Activated T-helper 1 cell treated with anti-CD3 and anti-CD28 coated beads, Interleukin-12 subunit alpha, Interleukin-12 subunit beta, Interleukin-2, Interleukin-4 antibody, amounts not matched to agents 30 ng/mL and 10 ng/mL and 1 ng/mL, durations not matched to agents 14 hours and 24 hours and 36 hours (primary cell): ENCODE results near the gene PSMB5. TPM values are rescaled to one million over a fixed set of nuclear protein-coding genes. Genes with fewer than 3 reads are reported as not detected.

ENCODE experiments used
- DNase-seq: peaks from one replicate; pipeline ENCODE4 v3.0.0; 2021; ENCODE audit warnings: low spot score
- H3K27ac Mint-ChIP-seq: one replicate; pipeline ENCODE4 v1.8.0; 2021; ENCODE audit warnings: mild to moderate bottlenecking, mixed read lengths
- H3K27me3 Mint-ChIP-seq: one replicate; pipeline ENCODE4 v1.8.0; 2022; ENCODE audit warnings: mild to moderate bottlenecking, moderate library complexity, mixed read lengths; ENCODE audit not compliant: insufficient read depth
- H3K36me3 Mint-ChIP-seq: one replicate; pipeline ENCODE4 v1.8.0; 2021; ENCODE audit warnings: low read depth, mixed read lengths
- H3K4me1 Mint-ChIP-seq: one replicate; pipeline ENCODE4 v1.8.0; 2021; ENCODE audit warnings: low read depth, mixed read lengths
- H3K4me3 Mint-ChIP-seq: one replicate; pipeline ENCODE4 v1.8.0; 2021; ENCODE audit warnings: mild to moderate bottlenecking, moderate library complexity, mixed read lengths
- H3K9me3 Mint-ChIP-seq: one replicate; pipeline ENCODE4 v1.8.0; 2021; ENCODE audit warnings: mixed read lengths
- intact Hi-C: fragments of 100-400 bp; cut with micrococcal nuclease; formaldehyde crosslinking; loops from one replicate; pipeline ENCODE4 v1.15.1; 2024
- total RNA-seq: library from RNA; stranded (reverse); gene quantifications from 2 replicates; pipeline ENCODE4 v1.2.3, GENCODE V29; 2022

The PSMB5 gene
- total RNA-seq, 1 donor from 2014 or later, result 148 TPM

DNA sequence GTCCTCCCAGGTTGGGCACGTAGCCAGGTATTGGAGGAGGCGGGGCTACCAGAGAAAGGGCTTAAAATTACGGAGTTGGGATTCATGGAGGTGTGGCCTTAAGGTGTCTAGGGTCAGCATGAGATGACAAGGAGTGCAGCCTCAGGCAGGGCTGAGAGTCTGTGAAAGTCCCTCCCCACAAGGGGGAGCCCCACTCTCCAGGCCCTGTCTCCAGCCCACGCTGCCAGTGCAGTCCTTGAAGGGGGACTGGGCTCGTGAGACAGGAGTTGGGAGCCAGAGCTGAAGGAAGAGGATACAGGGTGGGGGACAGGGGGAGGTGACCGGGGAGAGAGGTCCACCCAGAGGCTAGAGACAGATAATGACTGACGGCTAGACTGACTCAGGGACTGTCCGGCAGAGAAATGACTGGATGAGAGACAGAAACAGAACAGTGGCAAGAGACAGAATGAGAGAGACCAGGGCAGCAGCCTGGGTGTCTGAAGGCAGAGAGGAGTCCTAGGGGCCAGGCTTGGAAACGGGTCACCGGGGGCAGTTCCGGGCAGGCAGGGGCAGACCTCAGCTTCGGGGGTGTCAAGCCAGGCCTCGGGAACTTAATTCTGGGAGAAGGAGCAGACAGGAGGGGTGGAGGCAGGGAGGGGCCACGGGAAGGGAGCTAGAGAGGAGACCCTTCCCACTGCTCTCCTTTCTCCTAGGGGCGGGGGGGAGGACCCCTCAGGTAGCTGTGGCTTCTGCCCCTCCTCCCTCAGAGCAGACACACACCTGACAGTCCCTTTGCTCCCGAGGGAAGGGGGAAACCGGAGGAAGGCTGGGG, 21.6 kb upstream of the PSMB5 start:
- peaks cover 8% of the 10 kb centered on the region for H3K27me3 Mint-ChIP-seq
- intact Hi-C loops, result loop anchor here (1.0 to 5.0 kb wide), 2 partner anchors 22 to 484 kb away; partner anchors contain the start of gene PSMB5
- DNase-seq, result peak; percentile 60
- peak overlapping the region; percentile 83 for H3K4me3 Mint-ChIP-seq
- no peaks in the 10 kb centered on the region for H3K9me3 Mint-ChIP-seq
- peaks cover 21% of the 10 kb centered on the region for H3K4me1 Mint-ChIP-seq
- peaks cover 17% of the 10 kb centered on the region for H3K36me3 Mint-ChIP-seq
- peak overlapping the region; percentile 64 for H3K27ac Mint-ChIP-seq

DNA sequence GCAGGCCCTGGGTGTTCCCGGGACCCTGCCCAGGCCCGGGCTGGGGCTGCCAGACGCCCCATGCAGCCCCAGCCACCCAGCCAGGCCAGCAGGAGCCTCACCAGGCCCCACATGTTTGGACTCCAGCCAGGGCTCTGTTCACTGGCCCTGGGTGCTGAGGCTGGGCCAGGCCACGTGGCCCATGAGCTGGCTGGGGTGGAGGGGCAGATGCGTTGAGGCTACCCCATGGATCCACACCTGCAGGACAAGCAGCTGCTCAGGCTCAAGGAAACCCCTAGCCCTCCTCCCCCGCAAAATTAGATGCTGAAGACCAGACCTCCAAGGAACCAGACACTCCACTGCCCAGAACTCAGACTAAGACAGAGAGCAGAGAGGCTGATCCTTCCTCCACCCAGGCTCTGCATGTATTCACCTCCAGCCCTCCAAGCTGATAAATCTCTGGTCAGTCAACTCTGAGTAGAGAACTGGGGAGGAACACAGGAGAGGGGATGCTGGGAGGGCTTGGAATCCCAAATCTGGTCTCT, 21.0 kb upstream of the PSMB5 start:
- Mint-ChIP-seq H3K4me3 (peak overlapping the region; percentile 83), H3K36me3 (peaks cover 12% of the 10 kb centered on the region), H3K9me3 (no peaks in the 10 kb centered on the region), H3K27ac (peak overlapping the region; percentile 64), H3K27me3 (peaks cover 8% of the 10 kb centered on the region), H3K4me1 (peaks cover 21% of the 10 kb centered on the region)
- intact Hi-C loops, result loop anchor here (1.0 to 5.0 kb wide), 2 partner anchors 21 to 483 kb away; partner anchors contain the start of gene PSMB5
- DNase-seq, result no peak

DNA sequence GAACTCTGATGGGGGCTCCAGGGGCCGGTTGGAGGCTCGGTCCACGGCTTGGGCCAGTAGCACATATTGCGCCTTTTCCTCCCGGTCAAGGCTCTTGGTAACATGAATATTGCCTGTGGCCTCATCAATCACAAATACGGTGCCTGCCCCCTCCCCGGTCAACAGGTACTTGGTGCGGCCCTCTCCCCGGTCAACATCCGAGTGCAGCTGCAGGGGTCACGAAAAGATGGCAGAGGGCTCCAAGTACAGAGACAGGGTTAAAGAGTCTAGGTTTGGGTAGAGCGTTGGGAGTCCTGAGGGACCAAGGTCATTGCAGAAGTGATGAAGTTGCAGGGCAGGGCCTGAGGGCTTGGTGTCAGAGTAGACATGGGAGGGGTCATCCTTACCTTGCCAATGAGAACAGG, 20.4 kb upstream of the PSMB5 start:
- H3K9me3 Mint-ChIP-seq, result no peaks in the 10 kb centered on the region
- H3K4me3 Mint-ChIP-seq, result no peak overlapping the region
- DNase-seq, result no peak
- H3K27me3 Mint-ChIP-seq, result peaks cover 8% of the 10 kb centered on the region
- H3K36me3 Mint-ChIP-seq, result peaks cover 12% of the 10 kb centered on the region
- H3K4me1 Mint-ChIP-seq, result peaks cover 21% of the 10 kb centered on the region
- H3K27ac Mint-ChIP-seq, result no peak overlapping the region
- intact Hi-C loops, result loop anchor here (5.0 kb wide), 1 partner anchor 483 kb away; no protein-coding TSS in a partner anchor

DNA sequence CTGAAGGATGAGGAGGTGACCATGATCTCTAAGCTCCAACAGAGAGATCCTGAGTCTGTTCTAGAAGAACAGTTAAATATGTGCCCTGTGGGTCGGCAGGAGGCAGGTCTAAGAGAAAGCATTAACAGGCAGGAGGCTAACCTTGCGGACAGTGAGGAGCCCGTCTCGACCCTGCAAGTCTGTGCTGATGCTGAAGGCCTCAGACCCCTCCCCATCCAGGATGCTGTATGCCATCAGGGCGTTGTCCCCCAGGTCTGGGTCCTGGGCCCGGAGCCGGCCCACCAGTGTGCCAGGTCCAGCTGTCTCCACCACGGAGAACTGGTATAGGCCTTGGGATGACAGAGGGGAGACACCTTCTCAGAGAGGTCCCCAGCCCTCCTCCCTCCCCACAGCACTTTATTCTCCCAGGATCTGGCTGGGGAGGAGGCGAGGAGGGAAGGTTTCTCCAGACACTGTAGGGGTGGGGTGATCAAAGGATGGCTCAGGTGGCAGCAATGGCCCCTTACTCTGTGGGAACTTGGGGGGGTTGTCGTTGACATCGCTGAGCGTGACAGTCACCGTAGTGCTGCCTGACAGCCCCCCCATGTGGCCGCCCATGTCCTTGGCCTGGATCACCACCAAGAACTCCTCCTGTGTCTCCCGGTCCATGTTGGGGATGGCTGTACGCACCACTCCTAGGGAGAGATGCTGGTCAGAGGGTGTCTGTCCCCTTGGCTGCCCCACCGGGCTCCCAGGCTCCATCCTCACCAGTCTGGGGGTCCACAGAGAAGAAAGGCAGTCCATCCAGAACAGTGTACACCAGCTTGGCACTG, 19.5 kb upstream of the PSMB5 start:
- H3K27me3 Mint-ChIP-seq, result peaks cover 8% of the 10 kb centered on the region
- H3K27ac Mint-ChIP-seq, result no peak overlapping the region
- peaks cover 21% of the 10 kb centered on the region for H3K4me1 Mint-ChIP-seq
- no peak overlapping the region for H3K4me3 Mint-ChIP-seq
- no peaks in the 10 kb centered on the region for H3K9me3 Mint-ChIP-seq
- intact Hi-C loops, result no loop called here
- DNase-seq, result no peak
- H3K36me3 Mint-ChIP-seq, result peaks cover 9% of the 10 kb centered on the region

DNA sequence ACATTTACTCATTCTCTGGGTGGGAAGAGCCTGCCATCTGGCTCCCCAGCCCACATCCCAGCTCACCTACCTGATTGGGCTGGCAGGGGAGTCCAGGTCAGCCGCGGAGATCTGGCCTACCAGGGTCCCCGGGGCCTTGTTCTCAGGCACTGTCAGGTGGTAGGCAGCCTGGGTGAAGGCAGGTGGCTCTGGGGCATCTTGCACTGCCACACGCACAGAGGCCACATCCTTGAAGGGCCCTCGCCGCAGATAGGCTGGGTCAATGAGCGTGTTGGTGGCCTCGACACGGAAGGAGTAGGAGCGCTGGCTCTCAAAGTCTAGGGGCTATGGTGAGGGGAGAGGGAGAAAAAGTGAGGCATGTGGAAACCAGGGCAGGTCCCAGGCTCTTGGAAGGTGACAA, 18.7 kb upstream of the PSMB5 start:
- Mint-ChIP-seq H3K4me3 (no peak overlapping the region), H3K36me3 (peaks cover 4% of the 10 kb centered on the region), H3K9me3 (no peaks in the 10 kb centered on the region), H3K27ac (no peak overlapping the region), H3K27me3 (peaks cover 8% of the 10 kb centered on the region), H3K4me1 (peaks cover 21% of the 10 kb centered on the region)
- DNase-seq, result no peak
- intact Hi-C loops, result no loop called here

DNA sequence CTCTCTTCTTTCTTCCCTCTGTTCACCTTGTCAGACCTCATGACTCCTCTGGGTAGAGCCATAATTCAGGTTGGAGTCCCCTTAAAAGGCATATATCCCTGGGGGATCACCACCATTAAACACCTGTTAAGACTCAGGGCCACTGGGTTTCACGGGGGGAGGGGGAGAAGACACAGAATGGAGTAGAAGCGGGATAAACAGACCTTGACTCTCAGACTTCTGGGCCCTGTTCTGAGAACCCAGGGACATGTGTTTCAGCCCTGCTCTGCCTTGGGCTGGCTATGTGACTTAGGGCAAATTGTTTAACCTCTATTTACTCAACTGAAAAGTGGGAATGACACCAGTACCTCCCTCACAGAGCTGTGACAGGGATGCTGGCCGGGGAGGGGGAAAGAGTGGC, 18.0 kb upstream of the PSMB5 start:
- no peak overlapping the region for H3K27ac Mint-ChIP-seq
- H3K4me1 Mint-ChIP-seq, result peaks cover 14% of the 10 kb centered on the region
- no peak for DNase-seq
- H3K4me3 Mint-ChIP-seq, result no peak overlapping the region
- peaks cover 8% of the 10 kb centered on the region for H3K27me3 Mint-ChIP-seq
- H3K9me3 Mint-ChIP-seq, result no peaks in the 10 kb centered on the region
- H3K36me3 Mint-ChIP-seq, result no peaks in the 10 kb centered on the region
- intact Hi-C loops, result no loop called here

DNA sequence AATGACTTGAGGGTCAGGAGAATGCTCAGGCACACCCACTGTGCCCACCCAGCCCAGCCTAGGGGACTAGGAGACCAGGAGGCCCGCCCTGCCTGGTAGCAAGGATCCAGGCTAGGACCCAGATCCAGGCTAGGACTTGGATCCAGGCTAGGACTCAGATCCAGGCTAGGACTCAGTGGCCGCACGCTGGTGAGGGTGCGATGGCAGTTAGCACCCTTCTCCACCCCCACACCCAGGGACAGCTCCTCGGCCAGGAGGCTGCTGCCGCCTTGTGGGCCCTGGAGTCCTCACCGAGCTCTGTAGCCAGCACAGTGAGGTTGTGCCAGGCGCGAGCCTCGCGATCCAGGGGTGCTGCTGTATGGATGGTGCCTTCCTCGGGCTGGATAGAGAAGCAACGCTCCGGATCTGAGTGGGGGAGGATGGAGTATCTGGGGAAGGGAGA, 17.5 kb upstream of the PSMB5 start:
- no peaks in the 10 kb centered on the region for H3K36me3 Mint-ChIP-seq
- H3K27me3 Mint-ChIP-seq, result peaks cover 12% of the 10 kb centered on the region
- DNase-seq, result no peak
- peaks cover 14% of the 10 kb centered on the region for H3K4me1 Mint-ChIP-seq
- intact Hi-C loops, result no loop called here
- H3K9me3 Mint-ChIP-seq, result no peaks in the 10 kb centered on the region
- no peak overlapping the region for H3K4me3 Mint-ChIP-seq
- H3K27ac Mint-ChIP-seq, result no peak overlapping the region

DNA sequence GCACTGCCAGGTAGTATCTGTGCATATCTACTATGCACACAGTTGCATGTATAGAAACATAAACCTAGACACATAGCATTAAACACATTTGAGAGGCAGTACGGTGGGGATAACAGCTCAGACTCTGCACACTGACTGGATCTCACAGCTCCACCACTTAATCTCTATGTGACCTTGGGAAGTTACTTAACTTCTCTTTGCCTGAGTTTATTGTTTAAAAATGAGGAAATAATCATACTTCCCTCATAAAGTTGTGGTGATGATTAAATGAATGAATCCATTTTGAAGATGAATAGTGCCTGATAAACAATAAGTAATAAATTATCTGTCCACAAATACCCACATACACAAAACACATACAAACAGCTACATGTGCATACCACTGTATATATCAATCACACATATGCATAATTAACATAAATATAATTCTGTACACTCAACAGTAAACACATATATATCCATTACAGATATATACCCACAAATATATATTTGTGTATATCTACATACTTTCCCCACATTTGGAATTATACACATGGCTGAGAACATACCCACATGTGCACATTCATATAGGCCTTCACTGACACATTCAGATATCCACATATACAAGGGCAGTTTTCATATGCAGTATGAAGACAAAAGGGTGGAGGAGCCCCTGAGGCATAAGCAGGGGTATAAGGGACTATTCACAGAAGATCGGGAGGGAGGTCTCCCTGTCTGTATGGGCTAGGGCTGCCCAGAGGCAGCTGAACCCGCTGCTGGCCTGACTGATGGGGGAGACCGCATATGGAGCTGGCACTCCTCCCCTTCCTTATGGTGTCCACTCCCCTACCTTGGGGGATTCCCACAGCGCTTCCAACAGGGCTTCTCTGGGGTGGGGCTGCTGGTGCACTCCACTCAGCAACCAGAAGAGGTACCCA, 16.7 kb upstream of the PSMB5 start:
- intact Hi-C loops, result no loop called here
- no peak for DNase-seq
- Mint-ChIP-seq H3K4me1 (peaks cover 7% of the 10 kb centered on the region), H3K36me3 (no peaks in the 10 kb centered on the region), H3K9me3 (no peaks in the 10 kb centered on the region), H3K27ac (no peak overlapping the region), H3K4me3 (no peak overlapping the region), H3K27me3 (peaks cover 8% of the 10 kb centered on the region)

DNA sequence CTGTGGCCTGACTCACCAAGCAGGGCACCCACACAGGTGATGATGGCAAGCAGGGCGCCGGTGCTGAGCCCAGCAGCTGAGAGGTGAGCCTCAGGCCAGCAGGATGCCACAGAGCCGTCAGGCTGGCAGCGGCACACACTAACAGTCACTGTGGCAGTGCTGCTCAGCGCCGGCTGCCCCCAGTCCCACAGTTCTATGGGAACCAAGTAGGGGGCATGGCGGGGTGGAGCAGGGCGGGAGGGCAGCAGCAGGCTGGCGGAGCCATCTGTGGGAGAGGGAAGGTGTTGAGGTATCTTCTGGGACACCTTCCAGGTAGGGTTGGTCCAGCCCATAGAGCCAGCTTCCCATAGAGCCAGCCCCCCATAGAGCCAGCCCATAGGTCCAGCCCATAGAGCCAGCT, 14.3 kb upstream of the PSMB5 start:
- Mint-ChIP-seq H3K27ac (no peak overlapping the region), H3K27me3 (peaks cover 4% of the 10 kb centered on the region), H3K4me1 (no peaks in the 10 kb centered on the region), H3K9me3 (no peaks in the 10 kb centered on the region), H3K36me3 (no peaks in the 10 kb centered on the region), H3K4me3 (no peak overlapping the region)
- DNase-seq, result no peak
- intact Hi-C loops, result no loop called here

DNA sequence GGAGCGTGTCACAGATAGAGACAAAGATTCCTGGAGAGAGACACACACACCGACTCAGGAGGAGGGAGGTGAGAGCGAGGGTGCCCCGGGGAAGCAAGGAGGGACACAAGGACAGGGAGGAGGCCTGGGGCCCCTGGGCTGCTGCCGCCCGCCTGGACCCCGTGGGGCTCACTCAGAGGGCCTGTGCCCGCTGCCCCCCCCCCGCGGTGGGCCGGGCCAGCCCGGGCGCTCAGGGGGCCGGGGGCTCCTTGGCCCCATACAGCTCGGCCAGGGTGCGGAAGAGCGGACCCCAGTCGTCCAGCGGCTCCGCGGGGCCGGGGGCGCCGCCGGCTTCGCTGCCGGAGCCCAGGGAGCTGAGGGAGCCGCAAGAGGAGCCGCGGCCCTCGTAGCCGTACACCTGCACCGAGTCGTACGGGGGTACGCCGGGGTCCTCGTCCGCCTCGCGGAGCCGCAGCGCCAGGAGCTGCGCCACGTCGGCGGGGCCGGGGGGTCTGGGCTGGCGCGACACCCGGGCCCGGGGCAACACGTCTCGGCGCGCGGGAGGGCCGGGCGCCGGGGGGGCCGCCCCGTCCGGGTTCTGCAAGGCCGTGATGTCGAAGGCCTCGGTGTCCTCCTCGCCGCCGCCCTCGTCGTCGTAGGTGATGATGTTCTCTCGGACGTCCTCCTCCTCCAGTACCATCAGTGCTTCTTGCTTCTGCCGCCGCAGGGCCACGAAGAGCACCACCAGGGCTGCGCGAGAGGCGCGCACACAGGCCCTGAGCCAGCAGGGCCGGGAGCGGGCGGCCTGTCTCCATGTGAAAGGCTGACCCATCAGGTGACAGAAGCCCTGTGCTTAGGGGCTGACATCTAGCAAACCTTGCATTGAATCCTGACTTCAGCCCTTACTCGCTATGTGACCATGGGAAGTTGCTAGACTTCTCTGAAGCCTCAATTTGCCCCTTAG, 13.3 kb upstream of the PSMB5 start:
- Mint-ChIP-seq H3K27ac (no peak overlapping the region), H3K27me3 (peaks cover 4% of the 10 kb centered on the region), H3K4me1 (no peaks in the 10 kb centered on the region), H3K36me3 (no peaks in the 10 kb centered on the region), H3K9me3 (no peaks in the 10 kb centered on the region), H3K4me3 (no peak overlapping the region)
- intact Hi-C loops, result no loop called here
- DNase-seq, result no peak

DNA sequence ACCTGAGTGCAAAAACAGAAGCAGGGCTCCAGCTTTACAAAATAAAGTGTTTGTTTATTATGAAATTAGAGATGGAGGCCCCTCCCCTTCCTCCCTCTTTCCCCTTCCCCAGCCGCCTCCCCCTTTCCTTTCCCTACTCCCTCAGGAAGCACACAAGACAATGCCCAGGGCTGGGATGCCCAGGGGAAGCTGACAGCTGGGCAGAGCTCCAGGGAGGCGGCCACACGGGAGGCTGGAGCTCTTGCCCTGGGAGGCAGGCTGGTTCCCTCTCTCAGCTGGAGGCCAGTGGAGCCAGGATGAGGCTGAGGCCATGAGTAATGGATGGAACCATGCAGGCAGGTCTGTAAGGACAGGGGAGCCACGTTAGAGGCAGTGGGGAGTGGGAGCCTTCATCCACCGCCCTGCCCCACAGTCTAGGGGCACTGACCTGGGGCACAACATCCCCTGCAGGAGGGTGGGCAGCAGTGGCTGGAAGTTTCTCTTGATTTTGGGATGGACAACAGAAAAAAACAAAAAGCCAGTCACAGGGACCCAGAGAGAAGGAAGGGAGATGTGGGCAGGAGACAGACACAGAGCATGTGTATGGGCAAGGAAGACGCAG, 12.4 kb upstream of the PSMB5 start:
- DNase-seq, result no peak
- Mint-ChIP-seq H3K27me3 (peaks cover 4% of the 10 kb centered on the region), H3K4me3 (no peak overlapping the region), H3K27ac (no peak overlapping the region), H3K9me3 (no peaks in the 10 kb centered on the region), H3K36me3 (no peaks in the 10 kb centered on the region), H3K4me1 (no peaks in the 10 kb centered on the region)
- intact Hi-C loops, result no loop called here
